DND-41 (cell line): ENCODE data around the gene SRGN.

Experiments used
- EZH2 ChIP-seq: IDR thresholded peaks from 3 replicates; pipeline ENCODE4 v1.6.1; 2012; ENCODE audit warnings: borderline replicate concordance, low read depth, mild to moderate bottlenecking, moderate library complexity, low read length, inconsistent platforms; ENCODE audit not compliant: severe bottlenecking
- TF ChIP-seq, protein P1 (sequence below): IDR thresholded peaks from 2 replicates; pipeline ENCODE4 v1.5.1; 2012; ENCODE audit warnings: borderline replicate concordance, low read length, moderate library complexity, mild to moderate bottlenecking; ENCODE audit not compliant: poor library complexity, severe bottlenecking; ENCODE audit errors: extremely low read depth

DNA sequence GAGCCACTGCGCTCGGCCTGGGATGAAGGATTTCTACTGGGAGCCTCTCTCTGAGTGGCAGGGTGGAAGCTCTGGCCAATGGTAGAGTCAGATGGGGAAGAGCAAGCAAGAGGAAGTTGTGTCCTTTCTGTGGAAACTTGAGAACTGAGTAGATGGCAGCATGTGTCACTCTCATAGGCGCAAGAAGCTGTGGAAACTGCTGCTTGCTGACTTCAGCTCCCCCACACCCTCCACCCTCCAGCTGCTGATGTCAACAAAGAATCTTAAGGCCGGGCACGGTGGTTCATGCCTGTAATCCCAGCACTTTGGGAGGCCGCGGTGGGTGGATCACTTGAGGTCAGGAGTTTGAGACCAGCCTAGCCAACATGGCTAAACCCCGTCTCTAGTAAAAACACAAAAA lies 39.8 kb upstream of the SRGN start:
- TF ChIP-seq EZH2 = no peak
- TF ChIP-seq, protein P1, sequence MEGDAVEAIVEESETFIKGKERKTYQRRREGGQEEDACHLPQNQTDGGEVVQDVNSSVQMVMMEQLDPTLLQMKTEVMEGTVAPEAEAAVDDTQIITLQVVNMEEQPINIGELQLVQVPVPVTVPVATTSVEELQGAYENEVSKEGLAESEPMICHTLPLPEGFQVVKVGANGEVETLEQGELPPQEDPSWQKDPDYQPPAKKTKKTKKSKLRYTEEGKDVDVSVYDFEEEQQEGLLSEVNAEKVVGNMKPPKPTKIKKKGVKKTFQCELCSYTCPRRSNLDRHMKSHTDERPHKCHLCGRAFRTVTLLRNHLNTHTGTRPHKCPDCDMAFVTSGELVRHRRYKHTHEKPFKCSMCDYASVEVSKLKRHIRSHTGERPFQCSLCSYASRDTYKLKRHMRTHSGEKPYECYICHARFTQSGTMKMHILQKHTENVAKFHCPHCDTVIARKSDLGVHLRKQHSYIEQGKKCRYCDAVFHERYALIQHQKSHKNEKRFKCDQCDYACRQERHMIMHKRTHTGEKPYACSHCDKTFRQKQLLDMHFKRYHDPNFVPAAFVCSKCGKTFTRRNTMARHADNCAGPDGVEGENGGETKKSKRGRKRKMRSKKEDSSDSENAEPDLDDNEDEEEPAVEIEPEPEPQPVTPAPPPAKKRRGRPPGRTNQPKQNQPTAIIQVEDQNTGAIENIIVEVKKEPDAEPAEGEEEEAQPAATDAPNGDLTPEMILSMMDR = no peak
